GF-D8 (cell line): ENCODE measurements around the gene NSG2.
"Not testable (repeated sequence)": the region's sequence is repeated elsewhere in the genome, so short reads cannot be mapped to it uniquely, and the experiment has no call there.

Experiments
- DNase-seq: peaks from one replicate; lab custom pipeline; 2025; lab: John Stamatoyannopoulos, UW

NSG2 gene

GRCh38 chr5:174045470-174046025 is at the start of gene NSG2:
NSG2 (plus strand) TSS chr5:174045706; CDS start chr5:174046756, 1,050 bp downstream.
- no peak for DNase-seq

- DNase-seq, result no peak
Measured at GRCh38 chr5:173997331-173997730, 48.2 kb upstream of the NSG2 start.

- DNase-seq, result no peak
Measured at GRCh38 chr5:173998531-173998930, 47.0 kb upstream of the NSG2 start.

GRCh38 chr5:174000076-174000475 is 45.4 kb upstream of the NSG2 start:
- DNase-seq, result no peak

GRCh38 chr5:174003795-174004194 is 41.7 kb upstream of the NSG2 start:
- no peak for DNase-seq

GRCh38 chr5:174008922-174009321 is 36.6 kb upstream of the NSG2 start:
- no peak for DNase-seq

- no peak for DNase-seq
Measured at GRCh38 chr5:174010365-174010764, 35.1 kb upstream of the NSG2 start.

- DNase-seq, result no peak
Measured at GRCh38 chr5:174011441-174011840, 34.1 kb upstream of the NSG2 start.

GRCh38 chr5:174020069-174020927 is 25.2 kb upstream of the NSG2 start:
- DNase-seq, result not testable (repeated sequence)

GRCh38 chr5:174020928-174021304 is 24.6 kb upstream of the NSG2 start:
- DNase-seq, result no peak

GRCh38 chr5:174022384-174023095 is 23.0 kb upstream of the NSG2 start:
- no peak for DNase-seq

- DNase-seq, result no peak
Measured at GRCh38 chr5:174030286-174030685, 15.2 kb upstream of the NSG2 start.

- no peak for DNase-seq
Measured at GRCh38 chr5:174044466-174045254, 846 bp upstream of the NSG2 start.

- no peak for DNase-seq
Measured at GRCh38 chr5:174046558-174046957, 1.1 kb downstream of the NSG2 start.

GRCh38 chr5:174047472-174048099 is 2.1 kb downstream of the NSG2 start:
- no peak for DNase-seq

- DNase-seq, result no peak
Measured at GRCh38 chr5:174052636-174053035, 7.1 kb downstream of the NSG2 start.

- DNase-seq, result no peak
Measured at GRCh38 chr5:174053905-174054304, 8.4 kb downstream of the NSG2 start.

- DNase-seq, result no peak
Measured at GRCh38 chr5:174056064-174056847, 10.8 kb downstream of the NSG2 start.

GRCh38 chr5:174057206-174057605 is 11.7 kb downstream of the NSG2 start:
- no peak for DNase-seq

GRCh38 chr5:174058433-174059122 is 13.1 kb downstream of the NSG2 start:
- no peak for DNase-seq
